Measurements from ENCODE around the gene SLC2A6.

DNA sequence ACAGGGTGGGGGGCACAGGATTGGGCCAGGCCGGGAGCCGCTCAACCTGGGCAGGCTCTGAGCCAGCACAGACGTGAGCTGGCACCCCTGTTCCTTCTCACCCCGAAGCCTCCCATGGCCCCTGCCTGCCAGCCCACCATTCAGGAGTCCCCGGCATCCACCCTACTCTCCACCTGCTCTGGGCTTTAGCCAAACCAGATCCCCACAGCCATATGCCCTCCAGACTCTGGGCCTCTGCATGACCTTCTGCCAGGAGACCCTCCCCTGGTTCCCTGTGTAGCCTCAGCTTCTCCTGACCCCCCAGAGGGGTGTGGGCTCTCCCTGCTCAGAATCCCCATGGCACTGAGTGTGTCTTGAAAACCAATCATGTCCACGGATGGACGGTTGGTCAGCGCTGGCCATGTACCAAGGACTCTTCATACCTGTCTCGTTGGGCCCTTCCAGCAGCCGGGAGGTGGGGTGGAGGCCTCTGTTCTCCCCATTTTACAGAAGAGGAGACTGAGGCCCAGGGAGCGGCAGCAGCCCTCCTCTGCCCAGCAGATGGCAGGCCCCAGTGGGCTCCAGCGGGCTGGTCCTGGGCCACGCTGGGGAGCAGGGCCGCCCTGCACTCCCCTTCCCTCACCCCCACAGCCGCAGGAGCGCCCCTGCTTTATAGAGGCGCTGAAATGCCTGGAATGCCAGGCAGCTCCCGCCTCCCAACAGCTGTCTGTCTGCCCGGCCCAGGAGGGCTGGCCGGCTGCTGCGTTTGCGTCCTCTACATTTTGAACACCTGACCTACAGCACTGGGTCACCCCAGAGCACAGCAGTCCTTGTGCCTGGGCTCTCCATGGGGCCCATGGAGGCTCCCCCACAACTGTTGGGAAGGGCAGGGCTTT, 49.3 kb upstream of the SLC2A6 start:
- TF ChIP-seq, protein P1, sequence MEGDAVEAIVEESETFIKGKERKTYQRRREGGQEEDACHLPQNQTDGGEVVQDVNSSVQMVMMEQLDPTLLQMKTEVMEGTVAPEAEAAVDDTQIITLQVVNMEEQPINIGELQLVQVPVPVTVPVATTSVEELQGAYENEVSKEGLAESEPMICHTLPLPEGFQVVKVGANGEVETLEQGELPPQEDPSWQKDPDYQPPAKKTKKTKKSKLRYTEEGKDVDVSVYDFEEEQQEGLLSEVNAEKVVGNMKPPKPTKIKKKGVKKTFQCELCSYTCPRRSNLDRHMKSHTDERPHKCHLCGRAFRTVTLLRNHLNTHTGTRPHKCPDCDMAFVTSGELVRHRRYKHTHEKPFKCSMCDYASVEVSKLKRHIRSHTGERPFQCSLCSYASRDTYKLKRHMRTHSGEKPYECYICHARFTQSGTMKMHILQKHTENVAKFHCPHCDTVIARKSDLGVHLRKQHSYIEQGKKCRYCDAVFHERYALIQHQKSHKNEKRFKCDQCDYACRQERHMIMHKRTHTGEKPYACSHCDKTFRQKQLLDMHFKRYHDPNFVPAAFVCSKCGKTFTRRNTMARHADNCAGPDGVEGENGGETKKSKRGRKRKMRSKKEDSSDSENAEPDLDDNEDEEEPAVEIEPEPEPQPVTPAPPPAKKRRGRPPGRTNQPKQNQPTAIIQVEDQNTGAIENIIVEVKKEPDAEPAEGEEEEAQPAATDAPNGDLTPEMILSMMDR (IDR thresholded peaks at IDR 0.05; ENCODE audit: poor library complexity): no peak
- TF ChIP-seq EZH2 (IDR thresholded peaks at IDR 0.05; ENCODE audit: borderline replicate concordance): no peak
- TF ChIP-seq EZH2phosphoT487 (IDR thresholded peaks at IDR 0.05; ENCODE audit: low read depth, severe bottlenecking, unreplicated experiment): no peak
